ENCODE data around the gene LRRC42. TPM values are rescaled to one million over a fixed set of nuclear protein-coding genes. Genes with fewer than 3 reads are reported as not detected.

LRRC42 gene
- total RNA-seq, result 19.8 and 21.9 TPM in 2 replicates

DNA sequence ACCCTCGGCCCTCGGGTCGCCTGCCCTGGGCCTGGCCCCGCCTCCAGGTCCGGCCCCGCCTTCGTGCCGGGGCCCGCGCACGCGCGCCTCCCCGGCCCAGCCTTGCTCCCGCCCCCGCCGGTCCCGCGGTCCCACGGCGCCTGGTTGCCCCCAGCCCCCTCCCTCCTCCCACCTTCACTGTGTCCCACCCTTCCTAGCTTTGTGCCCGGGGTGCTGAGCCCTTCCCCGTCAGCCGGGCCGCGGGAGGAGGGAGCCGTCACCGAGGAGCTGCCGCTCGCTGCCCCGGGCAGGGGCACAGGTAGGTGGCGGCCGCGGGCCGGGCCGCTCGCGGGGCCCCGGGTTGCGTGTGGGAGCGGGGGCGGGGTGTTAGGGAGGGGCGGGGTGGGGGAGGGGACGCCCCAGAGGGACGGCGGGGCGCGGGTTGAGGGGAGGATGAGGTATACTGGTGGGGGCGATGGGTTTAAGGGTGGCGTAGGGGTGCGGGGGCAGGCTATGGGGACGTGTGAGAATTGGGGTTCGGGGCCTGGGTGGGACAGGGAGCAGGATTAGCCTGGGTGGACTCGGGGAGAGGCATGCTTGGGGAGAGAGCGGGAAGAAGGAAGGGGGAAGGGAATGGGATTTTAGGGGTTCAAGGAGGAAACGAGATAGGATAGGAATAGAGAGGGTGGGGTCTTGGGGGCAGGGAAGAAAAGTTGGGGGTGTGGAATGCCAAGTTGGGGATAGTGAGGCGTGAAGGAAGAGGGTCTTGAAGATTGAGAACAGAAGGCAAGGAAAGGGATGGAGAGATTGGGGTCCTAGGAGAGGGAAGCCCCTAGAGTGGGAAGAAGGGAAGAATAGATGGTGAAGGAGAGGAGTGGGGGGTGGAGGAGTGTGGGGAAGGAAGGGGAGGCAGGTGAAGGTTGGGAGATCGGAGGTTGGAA is at the start of gene LRRC42:
Gene LRRC42, plus strand, starts transcription at position 99 of the 920 bp plus-strand sequence. CDS start 5,650 bp downstream, outside the sequence.

DNA sequence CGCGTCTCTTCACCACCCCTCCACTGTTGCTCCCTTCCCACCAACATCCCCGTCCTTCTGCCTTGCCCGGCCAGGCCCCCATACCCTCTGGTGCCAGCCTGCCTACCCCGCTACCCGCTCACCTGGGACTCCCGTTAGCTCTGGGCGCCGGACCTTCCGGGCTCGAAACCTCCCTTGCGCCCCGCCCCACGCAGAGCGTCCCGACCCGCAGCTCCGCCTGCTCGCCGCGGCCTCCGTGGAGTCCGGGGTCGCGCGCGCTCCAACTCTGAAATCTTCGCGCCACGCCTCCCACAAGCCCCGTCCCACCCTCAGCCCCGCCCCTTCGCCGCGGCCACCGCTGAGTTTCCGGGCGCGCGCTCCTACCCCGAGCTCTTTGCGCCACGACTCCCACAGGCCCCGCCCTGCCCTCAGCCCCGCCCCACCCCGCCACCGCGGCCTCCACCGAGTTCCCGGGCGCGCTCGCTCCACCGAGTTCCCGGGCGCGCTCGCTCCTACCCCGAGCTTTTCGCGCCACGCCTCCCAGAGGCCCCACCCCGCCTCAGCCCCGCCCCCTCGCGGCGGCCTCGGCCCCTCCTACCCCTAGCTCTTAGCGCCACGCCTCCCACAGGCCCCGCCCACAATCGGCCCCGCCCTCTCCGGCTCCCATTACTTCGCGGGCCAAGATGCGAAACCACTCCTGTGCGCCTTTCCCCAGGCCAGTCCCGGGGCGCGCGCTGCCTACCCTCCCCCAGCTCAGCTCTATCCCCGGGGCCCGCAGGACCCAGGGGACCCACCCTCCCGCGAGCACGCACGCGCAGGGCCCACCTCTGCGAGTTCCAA is 508 bp upstream of the LRRC42 start, which contains the start of gene IFT25:
Gene IFT25, minus strand, starts transcription at position 267 of the 819 bp plus-strand sequence. CDS start 5,617 bp downstream, outside the sequence.

Other genes with a start within 250 kb of the LRRC42 start
- 0.28 TPM in 1 of 2 replicates, not detected in the other for gene GLIS1, start 207.2 kb upstream of the LRRC42 start, total RNA-seq
- gene NDC1, start 108.1 kb upstream of the LRRC42 start, total RNA-seq, result 14.6 and 25.1 TPM in 2 replicates
- gene YIPF1, start 56.6 kb upstream of the LRRC42 start, total RNA-seq, result 15.1 and 17.4 TPM in 2 replicates
- not detected in 2 replicates for gene DIO1, start 52.2 kb upstream of the LRRC42 start, total RNA-seq
- 15.3 and 16.4 TPM in 2 replicates for gene IFT25, start 651 bp upstream of the LRRC42 start, total RNA-seq
- gene LDLRAD1, start 71.8 kb downstream of the LRRC42 start, total RNA-seq, result not detected in 2 replicates
- gene TMEM59, start 106.9 kb downstream of the LRRC42 start, total RNA-seq, result 189 and 340 TPM in 2 replicates
- 2.2 and 2.7 TPM in 2 replicates for gene TCEANC2, start 107.3 kb downstream of the LRRC42 start, total RNA-seq
- gene CDCP2, start 206.7 kb downstream of the LRRC42 start, total RNA-seq, result not detected in 2 replicates

All from endothelial cell of coronary artery (primary cell).